ENCODE measurements around the gene IQGAP2.

IQGAP2 gene

DNA sequence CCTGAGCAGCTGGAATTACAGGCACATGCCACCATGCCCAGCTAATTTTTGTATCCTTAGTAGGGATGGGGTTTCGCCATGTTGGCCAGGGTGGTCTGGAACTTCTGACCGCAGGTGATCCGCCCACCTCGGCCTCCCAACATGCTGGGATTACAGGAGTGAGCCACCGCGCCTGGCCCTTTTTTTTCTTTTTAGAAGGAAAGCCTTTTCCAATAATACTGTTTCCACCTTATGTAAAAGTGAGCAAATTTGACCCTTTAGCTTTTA lies 289.1 kb downstream of the IQGAP2 start:
- H3K4me3 ChIP-seq (ENCODE audit: low read depth, low read length) = no peak overlapping the region

DNA sequence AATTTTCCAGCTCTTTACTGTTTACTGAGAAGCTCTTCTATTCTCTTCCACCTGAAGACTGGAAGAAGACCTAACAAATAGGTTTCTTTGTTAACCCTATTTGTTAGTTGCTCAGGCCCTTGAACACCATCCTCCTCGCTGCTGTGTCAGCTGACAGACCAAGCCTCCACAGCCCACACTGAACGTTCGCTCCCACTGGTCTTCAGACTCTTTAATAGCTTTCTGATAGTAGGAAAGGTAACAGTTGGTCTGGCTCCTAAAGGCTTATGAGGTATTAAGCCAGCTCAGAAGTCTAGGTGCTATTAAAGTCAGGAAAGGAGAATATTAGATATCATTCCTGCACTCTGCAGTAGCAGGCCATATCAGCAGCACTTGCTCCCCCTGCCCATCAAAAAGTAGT lies 289.6 kb downstream of the IQGAP2 start:
- ChIA-PET CTCF (no interaction called here), POLR2A (no interaction called here)
- H3K4me1 ChIP-seq (ENCODE audit: control insufficient read depth, insufficient read depth, low read length) = peaks cover 5% of the 10 kb centered on the region; the same call in 1 of the 2 replicates
- TF ChIP-seq ZNF558 (tag by site-specific recombination; IDR thresholded peaks at IDR 0.05) (no peak), ZNF585B (tag by site-specific recombination; IDR thresholded peaks at IDR 0.05) (no peak), ZNF670 (tag by site-specific recombination; IDR thresholded peaks at IDR 0.05; ENCODE audit: low read depth) (no peak), ZNF48 (tag by site-specific recombination; IDR thresholded peaks at IDR 0.05) (no peak), ZNF335 (tag by site-specific recombination; conservative IDR thresholded peaks at IDR 0.05) (no peak), ZNF561 (tag by site-specific recombination; IDR thresholded peaks at IDR 0.05; ENCODE audit: borderline replicate concordance) (no peak), OVOL3 (tag by site-specific recombination; IDR thresholded peaks at IDR 0.05) (no peak), ZNF549 (tag by site-specific recombination; IDR thresholded peaks at IDR 0.05) (no peak), ZNF391 (tag by site-specific recombination; IDR thresholded peaks at IDR 0.05; ENCODE audit: borderline replicate concordance, low read depth) (no peak), ZNF626 (tag by site-specific recombination; IDR thresholded peaks at IDR 0.05) (no peak), KLF7 (tag by site-specific recombination; IDR thresholded peaks at IDR 0.05; ENCODE audit: borderline replicate concordance) (no peak), ZNF623 (tag by site-specific recombination; IDR thresholded peaks at IDR 0.05) (no peak), GLIS2 (tag by site-specific recombination; IDR thresholded peaks at IDR 0.05) (no peak)
- TF ChIP-seq, protein P1, sequence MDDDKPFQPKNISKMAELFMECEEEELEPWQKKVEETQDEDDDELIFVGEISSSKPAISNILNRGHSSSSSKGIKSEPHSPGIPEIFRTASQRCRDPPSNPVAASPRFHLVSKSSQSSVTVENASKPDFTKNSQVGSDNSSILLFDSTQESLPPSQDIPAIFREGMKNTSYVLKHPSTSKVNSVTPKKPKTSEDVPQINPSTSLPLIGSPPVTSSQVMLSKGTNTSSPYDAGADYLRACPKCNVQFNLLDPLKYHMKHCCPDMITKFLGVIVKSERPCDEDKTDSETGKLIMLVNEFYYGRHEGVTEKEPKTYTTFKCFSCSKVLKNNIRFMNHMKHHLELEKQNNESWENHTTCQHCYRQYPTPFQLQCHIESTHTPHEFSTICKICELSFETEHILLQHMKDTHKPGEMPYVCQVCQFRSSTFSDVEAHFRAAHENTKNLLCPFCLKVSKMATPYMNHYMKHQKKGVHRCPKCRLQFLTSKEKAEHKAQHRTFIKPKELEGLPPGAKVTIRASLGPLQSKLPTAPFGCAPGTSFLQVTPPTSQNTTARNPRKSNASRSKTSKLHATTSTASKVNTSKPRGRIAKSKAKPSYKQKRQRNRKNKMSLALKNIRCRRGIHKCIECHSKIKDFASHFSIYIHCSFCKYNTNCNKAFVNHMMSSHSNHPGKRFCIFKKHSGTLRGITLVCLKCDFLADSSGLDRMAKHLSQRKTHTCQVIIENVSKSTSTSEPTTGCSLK (tag by site-specific recombination; IDR thresholded peaks at IDR 0.05) = no peak
- H3K36me3 ChIP-seq (ENCODE audit: control insufficient read depth in 2 of 2, insufficient read depth in 1 of 2, low read length in 2 of 2) = no peaks in the 10 kb centered on the region
- H3K9me3 ChIP-seq (ENCODE audit: control insufficient read depth, insufficient read depth, low read depth, low read length) = no peaks in the 10 kb centered on the region
- no peak overlapping the region for H3K27ac ChIP-seq (ENCODE audit: extremely low read depth, low read depth, low read length)
- H3K4me3 ChIP-seq (ENCODE audit: low read depth, low read length) = no peak overlapping the region

More for the DNA sequence above, 289.1 kb downstream of the IQGAP2 start:
- ChIA-PET CTCF (no interaction called here), POLR2A (no interaction called here)
- no peak for TF ChIP-seq SP3 (tag by site-specific recombination; IDR thresholded peaks at IDR 0.05)
- Histone ChIP-seq H3K27ac (ENCODE audit: extremely low read depth, low read depth, low read length) (no peak overlapping the region), H3K9me3 (ENCODE audit: control insufficient read depth, insufficient read depth, low read depth, low read length) (no peaks in the 10 kb centered on the region), H3K4me1 (ENCODE audit: control insufficient read depth, insufficient read depth, low read length) (peaks cover 5% of the 10 kb centered on the region; the same call in 1 of the 2 replicates), H3K36me3 (ENCODE audit: control insufficient read depth in 2 of 2, insufficient read depth in 1 of 2, low read length in 2 of 2) (no peaks in the 10 kb centered on the region)

DNA sequence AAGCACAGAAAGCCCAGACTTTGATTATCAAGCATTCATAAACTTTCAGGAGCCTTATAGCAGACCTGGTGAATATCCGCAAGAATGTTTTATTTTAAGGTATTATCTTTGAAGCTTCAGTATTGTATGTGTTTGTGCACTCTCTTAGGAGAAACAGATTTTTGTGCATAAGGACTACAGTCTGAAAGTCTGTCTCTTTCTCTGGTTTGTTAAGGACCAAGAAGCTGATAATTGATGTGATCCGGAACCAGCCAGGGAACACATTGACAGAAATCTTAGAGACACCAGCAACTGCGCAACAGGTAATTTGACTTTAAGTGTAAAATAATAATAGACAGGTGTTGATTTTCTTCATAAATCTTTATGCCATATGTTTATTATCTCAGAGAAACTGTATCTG lies 290.1 kb downstream of the IQGAP2 start:
- ChIA-PET POLR2A (no interaction called here), CTCF (no interaction called here)
- Histone ChIP-seq H3K4me1 (ENCODE audit: control insufficient read depth, insufficient read depth, low read length) (peaks cover 5% of the 10 kb centered on the region; the same call in 1 of the 2 replicates), H3K4me3 (ENCODE audit: low read depth, low read length) (no peak overlapping the region), H3K27ac (ENCODE audit: extremely low read depth, low read depth, low read length) (no peak overlapping the region), H3K36me3 (ENCODE audit: control insufficient read depth in 2 of 2, insufficient read depth in 1 of 2, low read length in 2 of 2) (no peaks in the 10 kb centered on the region), H3K9me3 (ENCODE audit: control insufficient read depth, insufficient read depth, low read depth, low read length) (no peaks in the 10 kb centered on the region)
- TF ChIP-seq, protein P2, sequence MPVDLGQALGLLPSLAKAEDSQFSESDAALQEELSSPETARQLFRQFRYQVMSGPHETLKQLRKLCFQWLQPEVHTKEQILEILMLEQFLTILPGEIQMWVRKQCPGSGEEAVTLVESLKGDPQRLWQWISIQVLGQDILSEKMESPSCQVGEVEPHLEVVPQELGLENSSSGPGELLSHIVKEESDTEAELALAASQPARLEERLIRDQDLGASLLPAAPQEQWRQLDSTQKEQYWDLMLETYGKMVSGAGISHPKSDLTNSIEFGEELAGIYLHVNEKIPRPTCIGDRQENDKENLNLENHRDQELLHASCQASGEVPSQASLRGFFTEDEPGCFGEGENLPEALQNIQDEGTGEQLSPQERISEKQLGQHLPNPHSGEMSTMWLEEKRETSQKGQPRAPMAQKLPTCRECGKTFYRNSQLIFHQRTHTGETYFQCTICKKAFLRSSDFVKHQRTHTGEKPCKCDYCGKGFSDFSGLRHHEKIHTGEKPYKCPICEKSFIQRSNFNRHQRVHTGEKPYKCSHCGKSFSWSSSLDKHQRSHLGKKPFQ (tag by site-specific recombination; IDR thresholded peaks at IDR 0.05) = no peak
- TF ChIP-seq GLIS1 (tag by site-specific recombination; IDR thresholded peaks at IDR 0.05) = no peak
- no peak for TF ChIP-seq ZNF394 (tag by site-specific recombination; IDR thresholded peaks at IDR 0.05; ENCODE audit: borderline replicate concordance)
- no peak for TF ChIP-seq ZNF544 (tag by site-specific recombination; IDR thresholded peaks at IDR 0.05)
- no peak for TF ChIP-seq ZNF670 (tag by site-specific recombination; IDR thresholded peaks at IDR 0.05; ENCODE audit: low read depth)

Measured in HEK293 (cell line).